ENCODE data around the gene SLC25A4. TPM values are rescaled to one million over a fixed set of nuclear protein-coding genes. Genes with fewer than 3 reads are reported as not detected.
"Not testable (repeated sequence)": the region's sequence is repeated elsewhere in the genome, so short reads cannot be mapped to it uniquely, and the experiment has no call there.

SLC25A4 gene
- polyA plus RNA-seq, 1 experiment, result 29.2 TPM

GRCh38 chr4:185113340-185113739, 29.7 kb upstream of the SLC25A4 start:
- CTCF ChIA-PET, result no interaction called here

GRCh38 chr4:185115827-185116232, 27.2 kb upstream of the SLC25A4 start:
- no peak for TF ChIP-seq CTCF (IDR thresholded peaks at IDR 0.05; ENCODE audit: insufficient read depth, low read depth, low read length)
- ChIA-PET POLR2A (no interaction called here), CTCF (interaction anchor here (0.8 to 1.1 kb wide), 2 partner anchors 19 to 74 kb away, joined by 3 read pairs; no protein-coding TSS in a partner anchor)
- Histone ChIP-seq H3K36me3 (ENCODE audit: control insufficient read depth, insufficient read depth, low read length) (no peaks in the 10 kb centered on the region), H3K27me3 (ENCODE audit: control insufficient read depth, insufficient read depth, low read length) (no peaks in the 10 kb centered on the region), H3K4me3 (ENCODE audit: low read depth, low read length) (no peak overlapping the region)
- no peak for DNase-seq (ENCODE audit: low read depth)

More at GRCh38 chr4:185113340-185113739, 29.7 kb upstream of the SLC25A4 start:
- Histone ChIP-seq H3K36me3 (ENCODE audit: control insufficient read depth, insufficient read depth, low read length) (no peaks in the 10 kb centered on the region), H3K4me3 (ENCODE audit: low read depth, low read length) (no peak overlapping the region), H3K27me3 (ENCODE audit: control insufficient read depth, insufficient read depth, low read length) (no peaks in the 10 kb centered on the region)
- TF ChIP-seq CTCF (IDR thresholded peaks at IDR 0.05; ENCODE audit: insufficient read depth, low read depth, low read length), result no peak
- POLR2A ChIA-PET, result no interaction called here
- DNase-seq (ENCODE audit: low read depth), result no peak

- Histone ChIP-seq H3K36me3 (ENCODE audit: control insufficient read depth, insufficient read depth, low read length) (no peaks in the 10 kb centered on the region), H3K27me3 (ENCODE audit: control insufficient read depth, insufficient read depth, low read length) (no peaks in the 10 kb centered on the region), H3K4me3 (ENCODE audit: low read depth, low read length) (no peak overlapping the region)
- ChIA-PET CTCF (no interaction called here), POLR2A (no interaction called here)
- no peak for TF ChIP-seq CTCF (IDR thresholded peaks at IDR 0.05; ENCODE audit: insufficient read depth, low read depth, low read length)
- no peak for DNase-seq (ENCODE audit: low read depth)
These were observed 25.6 kb upstream of the SLC25A4 start for GRCh38 chr4:185117300-185117934.

GRCh38 chr4:185118876-185119275, 24.2 kb upstream of the SLC25A4 start:
- TF ChIP-seq CTCF (IDR thresholded peaks at IDR 0.05; ENCODE audit: insufficient read depth, low read depth, low read length), result no peak
- H3K4me3 ChIP-seq (ENCODE audit: low read depth, low read length), result no peak overlapping the region
- POLR2A ChIA-PET, result no interaction called here
- DNase-seq (ENCODE audit: low read depth), result no peak
- no peaks in the 10 kb centered on the region; the same call in 1 of the 2 replicates for H3K27me3 ChIP-seq (ENCODE audit: control insufficient read depth, insufficient read depth, low read length)
- CTCF ChIA-PET, result no interaction called here
- H3K36me3 ChIP-seq (ENCODE audit: control insufficient read depth, insufficient read depth, low read length), result no peaks in the 10 kb centered on the region

GRCh38 chr4:185119467-185119866, 23.6 kb upstream of the SLC25A4 start:
- CTCF ChIA-PET, result interaction anchor here (0.9 kb wide), 1 partner anchor 15 kb away, joined by 3 read pairs; no protein-coding TSS in a partner anchor
- H3K4me3 ChIP-seq (ENCODE audit: low read depth, low read length); POLR2A ChIA-PET: not testable (repeated sequence)

More at GRCh38 chr4:185119467-185119866, 23.6 kb upstream of the SLC25A4 start:
- not testable (repeated sequence) for H3K27me3 ChIP-seq (ENCODE audit: control insufficient read depth, insufficient read depth, low read length); H3K36me3 ChIP-seq (ENCODE audit: control insufficient read depth, insufficient read depth, low read length); DNase-seq (ENCODE audit: low read depth)
